GM10248 (cell line): ENCODE data around the gene CYB5B.
"Not testable (repeated sequence)": the region's sequence is repeated elsewhere in the genome, so short reads cannot be mapped to it uniquely, and the experiment has no call there.

ENCODE experiments used
- CTCF ChIA-PET: fragments of 300-600 bp; sonication (Branson Sonifier 250); formaldehyde crosslinking; extraction: SDS; loops from one replicate; lab custom pipeline; 2021; ENCODE audit warnings: antibody characterized with exemption; lab: Yijun Ruan, JAX
- POLR2A ChIA-PET: fragments of 350-650 bp; sonication (Branson Sonifier 250); formaldehyde crosslinking; extraction: SDS; loops from one replicate; lab custom pipeline; 2020; ENCODE audit warnings: antibody characterized with exemption; lab: Yijun Ruan, JAX
- DNase-seq: peaks from one replicate; pipeline ENCODE4 v3.0.0; 2012; ENCODE audit errors: extremely low spot score
- CTCF ChIP-seq: IDR thresholded peaks from 2 replicates; pipeline ENCODE4 v1.5.1; 2012; ENCODE audit warnings: mild to moderate bottlenecking, low read depth; ENCODE audit errors: extremely low read depth, missing control alignments, control extremely low read depth

CYB5B gene

GRCh38 chr16:69438465-69438864, 14.0 kb downstream of the CYB5B start:
- ChIA-PET CTCF (interaction anchor here (1.4 kb wide), 2 partner anchors 11 to 44 kb away, joined by 3 to 5 read pairs; no protein-coding TSS in a partner anchor), POLR2A (no interaction called here)
- no peak for TF ChIP-seq CTCF
- DNase-seq = peak; percentile 44

GRCh38 chr16:69440250-69440649, 15.8 kb downstream of the CYB5B start:
- POLR2A ChIA-PET = no interaction called here
- no peak for TF ChIP-seq CTCF
- DNase-seq = no peak
- CTCF ChIA-PET = no interaction called here

DNA sequence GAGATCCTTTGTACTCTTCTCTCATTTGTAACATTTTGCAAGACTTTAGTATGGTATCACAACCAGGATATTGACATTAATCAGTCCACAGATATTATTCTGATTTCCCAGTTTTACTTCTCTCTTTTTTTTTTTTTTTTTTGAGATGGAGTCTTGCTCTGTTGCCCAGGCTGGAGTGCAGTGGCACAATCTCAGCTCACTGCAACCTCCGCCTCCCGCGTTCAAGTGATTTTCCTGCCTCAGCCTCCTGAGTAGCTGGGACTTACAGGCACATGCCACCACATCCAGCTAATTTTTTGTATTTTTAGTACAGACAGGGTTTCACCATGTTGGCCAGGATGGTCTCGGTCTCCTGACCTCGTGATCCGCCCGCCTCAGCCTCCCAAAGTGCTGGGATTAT, 16.6 kb downstream of the CYB5B start:
- DNase-seq, POLR2A ChIA-PET: not testable (repeated sequence)
- CTCF ChIA-PET = interaction anchor here (1.5 kb wide), 1 partner anchor 15 kb away, joined by 4 read pairs; no protein-coding TSS in a partner anchor

- ChIA-PET POLR2A (interaction anchor here (0.5 kb wide), 1 partner anchor 46 kb away, joined by 3 read pairs; no protein-coding TSS in a partner anchor), CTCF (interaction anchor here (0.7 to 2.9 kb wide), 7 partner anchors 10 to 311 kb away, joined by 3 to 10 read pairs (median 3); partner anchors contain the start of gene NOB1)
- TF ChIP-seq CTCF = no peak
- no peak for DNase-seq
Measured at GRCh38 chr16:69443927-69444631, 19.7 kb downstream of the CYB5B start.

DNA sequence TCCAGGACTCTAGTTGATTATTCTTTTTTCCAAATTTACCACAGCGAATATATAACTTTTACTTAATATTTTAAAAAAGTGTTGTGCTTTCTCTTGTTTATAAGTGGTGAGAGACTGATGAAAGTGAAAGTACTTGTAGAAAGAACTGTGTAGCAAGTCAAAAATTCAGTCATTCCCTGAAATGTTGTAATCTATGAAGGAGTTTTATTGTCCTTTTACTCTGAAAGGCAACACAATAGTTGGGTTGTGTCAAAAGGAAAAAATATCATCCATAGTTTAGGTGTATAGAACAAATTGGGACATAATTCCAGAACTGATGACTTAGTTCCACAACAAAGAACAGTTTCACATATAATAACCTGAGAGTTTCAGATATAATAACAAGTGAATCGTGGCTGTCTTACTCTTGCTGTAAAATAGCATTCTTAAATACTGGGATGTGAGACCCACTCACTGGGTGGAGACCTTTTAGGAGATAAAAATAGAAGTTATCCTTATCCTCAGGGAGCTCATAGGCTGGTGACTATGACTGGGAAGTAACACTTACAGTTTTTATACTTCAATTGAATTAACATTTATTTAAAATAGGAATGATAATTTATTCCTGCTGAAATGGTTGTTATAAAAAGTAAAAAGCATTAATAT, 20.6 kb downstream of the CYB5B start:
- ChIA-PET CTCF (interaction anchor here (1.0 to 2.9 kb wide), 2 partner anchors 23 to 48 kb away, joined by 3 to 10 read pairs; no protein-coding TSS in a partner anchor), POLR2A (no interaction called here)
- DNase-seq = no peak
- no peak for TF ChIP-seq CTCF

DNA sequence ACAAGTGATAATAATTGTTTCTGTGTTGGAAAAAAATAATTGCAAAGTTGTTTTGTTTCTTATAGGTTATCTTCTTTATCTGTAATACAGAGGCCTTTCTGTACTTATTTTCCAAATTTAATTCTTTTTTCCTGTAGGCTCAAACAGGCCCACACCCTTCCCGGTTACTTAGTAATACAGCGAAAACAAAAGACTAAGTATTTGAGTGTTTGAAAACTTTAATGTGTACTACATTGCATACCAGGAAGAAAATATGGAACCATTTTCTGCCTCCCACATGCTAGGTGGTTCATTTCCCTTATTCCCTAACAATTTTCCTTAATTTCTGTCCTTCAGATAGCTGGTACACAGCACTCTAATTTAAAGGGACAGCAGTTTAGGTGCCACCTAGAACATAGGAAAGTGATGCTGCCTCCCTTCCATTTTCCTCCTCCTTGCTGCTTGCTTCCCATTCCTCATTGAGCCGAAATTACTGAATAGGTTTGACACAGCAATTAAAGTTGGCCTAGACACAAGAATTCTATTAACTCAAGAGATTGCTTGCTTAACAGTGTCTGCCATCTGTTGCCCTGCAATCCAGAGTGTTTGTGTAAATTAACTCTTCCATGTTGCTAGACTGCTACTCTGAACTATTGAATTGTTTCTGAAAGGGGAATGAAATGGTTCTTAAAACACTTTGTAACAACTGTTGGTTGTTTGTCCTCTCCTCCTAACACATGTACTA, 24.2 kb downstream of the CYB5B start:
- CTCF ChIA-PET = interaction anchor here (1.4 to 1.6 kb wide), 3 partner anchors 8 to 53 kb away, joined by 3 to 4 read pairs (median 3); no protein-coding TSS in a partner anchor
- no peak for DNase-seq
- POLR2A ChIA-PET = no interaction called here
- TF ChIP-seq CTCF = no peak
